SU-DHL-6 (cell line): ENCODE results near the gene WDR74.

Experiments
- CTCF ChIP-seq: fragments of 200-600 bp; sonication (generic); IDR thresholded peaks from one replicate; pipeline ENCODE4 v1.5.1; 2017; ENCODE audit warnings: antibody characterized with exemption, mild to moderate bottlenecking, low read length, moderate library complexity; ENCODE audit not compliant: insufficient read depth, poor library complexity, severe bottlenecking
- EZH2phosphoT487 ChIP-seq: fragments of 200-600 bp; sonication (generic), shearing (Covaris generic); conservative IDR thresholded peaks from 2 replicates; pipeline ENCODE4 v1.6.1; 2018; ENCODE audit warnings: mild to moderate bottlenecking, antibody characterized with exemption, low read length, moderate library complexity, mixed read lengths

DNA sequence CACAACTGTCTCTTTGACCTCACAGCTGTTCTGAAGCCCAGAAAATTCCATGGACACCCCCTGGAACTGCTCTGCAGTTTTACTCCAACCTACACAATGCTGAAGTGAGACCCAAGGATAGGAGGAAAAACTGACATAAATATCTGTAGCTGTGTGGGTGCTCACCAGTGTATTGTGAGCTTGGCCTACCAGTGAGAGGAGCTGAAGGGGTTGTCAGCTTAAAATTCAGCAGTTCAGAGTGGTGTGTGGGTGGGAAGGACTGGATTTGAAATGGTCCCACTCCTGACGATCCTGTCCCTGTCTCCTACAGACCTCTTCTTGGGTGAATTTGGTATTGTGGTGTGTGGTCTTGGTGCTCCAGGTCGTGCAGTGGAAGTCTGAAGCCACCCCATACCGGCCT is 49.8 kb downstream of the WDR74 start:
- TF ChIP-seq CTCF = no peak
- no peak for TF ChIP-seq EZH2phosphoT487
